HCT116 (cell line): ENCODE results near the gene ADAM10. TPM values are rescaled to one million over a fixed set of nuclear protein-coding genes. Genes with fewer than 3 reads are reported as not detected.

Experiments
- ATAC-seq: fragments of 200-7000 bp; cut with Tn5 transposase; 2 replicates; pipeline ENCODE4 v1.9.1; 2020; ENCODE audit warnings: mild to moderate bottlenecking, moderate library complexity
- BruUV-seq: library from RNA; stranded (reverse); fragments of 400-500 nt; replicated peaks from 2 replicates; lab custom pipeline; 2021; lab: Mats Ljungman, UMichigan
- CTCF ChIA-PET: fragments of 300-600 bp; sonication (Branson Sonifier 250); formaldehyde crosslinking; loops from one replicate; lab custom pipeline; 2021; ENCODE audit warnings: antibody characterized with exemption; lab: Charles Lee
- POLR2A ChIA-PET: fragments of 300-600, 350-600 bp; sonication (Branson Sonifier 250); formaldehyde crosslinking; loops from one replicate; lab custom pipeline; 2021; ENCODE audit warnings: antibody characterized with exemption; lab: Charles Lee
- RAD21 ChIA-PET, 2 experiments: fragments of 300-600 bp; sonication (Branson Sonifier 250); formaldehyde crosslinking; loops; one replicate each; lab custom pipeline; 2023; ENCODE audit warnings: low total read pairs in 2 of 2; ENCODE audit not compliant: uncharacterized antibody in 2 of 2, unreplicated experiment in 2 of 2, low non-redundant PET in 1 of 2; lab: Charles Lee
- DNase-seq: peaks from one replicate; pipeline ENCODE4 v3.0.0-alpha.2; 2010; ENCODE audit warnings: low read depth, low spot score
- H2AFZ ChIP-seq: fragments of 200-600 bp; shearing (Covaris generic), sonication (generic); 2 replicates; pipeline ENCODE4 v1.6.1; 2017; ENCODE audit warnings: low read depth, mixed run types, mixed read lengths, antibody characterized with exemption, low read length; ENCODE audit not compliant: poor library complexity, severe bottlenecking
- H3K27ac ChIP-seq: 2 replicates; pipeline ENCODE4 v1.5.1; 2012; ENCODE audit warnings: low read depth, low read length
- H3K27me3 ChIP-seq: fragments of 200-600 bp; sonication (generic); 2 replicates; pipeline ENCODE4 v1.6.1; 2016; ENCODE audit warnings: mixed run types, low read length, mixed read lengths; ENCODE audit not compliant: insufficient read depth
- H3K36me3 ChIP-seq, 2 experiments: fragments of 200-500 bp in 1 of 2; fragments of 200-600 bp in 1 of 2; sonication (Bioruptor generic) in 1 of 2; sonication (generic) in 1 of 2; 2 replicates each; pipeline versions ENCODE4 v1.5.1 to v1.6.1; 2014 to 2016; ENCODE audit warnings: low read length in 2 of 2, inconsistent platforms in 1 of 2, mixed read lengths in 1 of 2, mixed run types in 1 of 2; ENCODE audit not compliant: insufficient read depth in 2 of 2, control insufficient read depth in 1 of 2
- H3K4me1 ChIP-seq, 2 experiments: fragments of 200-600 bp in 1 of 2; sonication (generic) in 1 of 2; 2 replicates each; pipeline versions ENCODE4 v1.5.1 to v1.6.1; 2012 to 2017; ENCODE audit warnings: low read length in 2 of 2, inconsistent platforms in 1 of 2, mild to moderate bottlenecking in 1 of 2, mixed read lengths in 1 of 2, mixed run types in 1 of 2, moderate library complexity in 1 of 2; ENCODE audit not compliant: insufficient read depth in 2 of 2, control insufficient read depth in 1 of 2
- H3K4me2 ChIP-seq: fragments of 200-600 bp; sonication (generic); 2 replicates; pipeline ENCODE4 v1.6.1; 2017; ENCODE audit warnings: mixed run types, low read length, mixed read lengths
- H3K4me3 ChIP-seq, 2 experiments: fragments of 200-600 bp in 1 of 2; sonication (generic) in 1 of 2; replicated peaks in 1 of 2; 2 replicates each; pipeline ENCODE4 v1.5.1; 2011 to 2016; ENCODE audit warnings: low read length in 2 of 2, control low read depth in 1 of 2, low read depth in 1 of 2, mild to moderate bottlenecking in 1 of 2, mixed read lengths in 1 of 2, mixed run types in 1 of 2
- H3K79me2 ChIP-seq: fragments of 200-600 bp; sonication (generic); 2 replicates; pipeline ENCODE4 v1.6.1; 2017; ENCODE audit warnings: mild to moderate bottlenecking, mixed run types, low read length, moderate library complexity, mixed read lengths; ENCODE audit not compliant: insufficient read depth
- H3K9ac ChIP-seq: fragments of 200-600 bp; sonication (generic); 2 replicates; pipeline ENCODE4 v1.6.1; 2016; ENCODE audit warnings: low read length, mixed read lengths
- H3K9me2 ChIP-seq: fragments of 200-600 bp; sonication (generic), shearing (Covaris generic); 2 replicates; pipeline ENCODE4 v1.6.1; 2017; ENCODE audit warnings: mixed run types, mild to moderate bottlenecking, moderate library complexity; ENCODE audit not compliant: insufficient read depth
- H3K9me3 ChIP-seq, 2 experiments: fragments of 200-500 bp in 1 of 2; fragments of 200-600 bp in 1 of 2; sonication (Bioruptor generic) in 1 of 2; sonication (generic) in 1 of 2; 2 replicates each; pipeline ENCODE4 v1.6.1; 2014 to 2017; ENCODE audit warnings: low read length in 2 of 2, mixed read lengths in 2 of 2, inconsistent platforms in 1 of 2, low read depth in 1 of 2, mild to moderate bottlenecking in 1 of 2, mixed run types in 1 of 2, moderate library complexity in 1 of 2; ENCODE audit not compliant: control insufficient read depth in 1 of 2, insufficient read depth in 1 of 2
- H4K20me1 ChIP-seq: fragments of 200-600 bp; sonication (generic), shearing (Covaris generic); 2 replicates; pipeline ENCODE4 v1.6.1; 2017; ENCODE audit warnings: mixed run types, mild to moderate bottlenecking, moderate library complexity; ENCODE audit not compliant: insufficient read depth
- ATF3 ChIP-seq: IDR thresholded peaks from 2 replicates; pipeline ENCODE4 v1.6.1; 2012
- CBX3 ChIP-seq: IDR thresholded peaks from 2 replicates; pipeline ENCODE4 v1.6.1; 2012; ENCODE audit warnings: low read depth
- CEBPB ChIP-seq: IDR thresholded peaks from 2 replicates; pipeline ENCODE4 v1.6.1; 2012; ENCODE audit warnings: low read depth
- CTCF ChIP-seq, 3 experiments: fragments of 200-600 bp in 1 of 3; sonication (generic) in 1 of 3; IDR thresholded peaks in 2 of 3; conservative IDR thresholded peaks in 1 of 3; 2 replicates each; pipeline ENCODE4 v1.5.1; 2012 to 2017; ENCODE audit warnings: low read depth in 2 of 3, low read length in 2 of 3, antibody characterized with exemption in 1 of 3, borderline replicate concordance in 1 of 3, control low read depth in 1 of 3, mild to moderate bottlenecking in 1 of 3, mixed read lengths in 1 of 3, mixed run types in 1 of 3, moderate library complexity in 1 of 3; ENCODE audit not compliant: insufficient read depth in 1 of 3
- EGR1 ChIP-seq: IDR thresholded peaks from 2 replicates; pipeline ENCODE4 v1.6.1; 2012; ENCODE audit warnings: low read depth
- ELF1 ChIP-seq: IDR thresholded peaks from 2 replicates; pipeline ENCODE4 v1.6.1; 2012; ENCODE audit warnings: low read depth, borderline replicate concordance
- EZH2 ChIP-seq: fragments of 200-600 bp; sonication (generic); IDR thresholded peaks from 2 replicates; pipeline ENCODE4 v1.6.1; 2017; ENCODE audit warnings: antibody characterized with exemption, mixed run types
- EZH2phosphoT487 ChIP-seq: fragments of 200-600 bp; IDR thresholded peaks from 2 replicates; pipeline ENCODE4 v1.6.1; 2018; ENCODE audit warnings: antibody characterized with exemption, borderline replicate concordance
- FOSL1 ChIP-seq: IDR thresholded peaks from 2 replicates; pipeline ENCODE4 v1.6.1; 2012; ENCODE audit warnings: low read depth
- JUND ChIP-seq: IDR thresholded peaks from 2 replicates; pipeline ENCODE4 v1.6.1; 2012
- MAX ChIP-seq: IDR thresholded peaks from 2 replicates; pipeline ENCODE4 v1.6.1; 2012
- POLR2A ChIP-seq: IDR thresholded peaks from 2 replicates; pipeline ENCODE4 v1.7.0; 2011; ENCODE audit warnings: borderline replicate concordance; ENCODE audit not compliant: insufficient read depth, insufficient read length; ENCODE audit errors: extremely low read depth
- POLR2AphosphoS5 ChIP-seq: IDR thresholded peaks from 2 replicates; pipeline ENCODE4 v1.6.1; 2011; ENCODE audit warnings: mild to moderate bottlenecking, low read depth, low read length, moderate library complexity
- RAD21 ChIP-seq: IDR thresholded peaks from 2 replicates; pipeline ENCODE4 v1.6.1; 2012; ENCODE audit warnings: low read depth, mild to moderate bottlenecking
- REST ChIP-seq: IDR thresholded peaks from 2 replicates; pipeline ENCODE4 v1.6.1; 2012; ENCODE audit warnings: low read depth
- SIN3A ChIP-seq: IDR thresholded peaks from 2 replicates; pipeline ENCODE4 v1.6.1; 2012; ENCODE audit warnings: low read depth
- TCF7L2 ChIP-seq: IDR thresholded peaks from 2 replicates; pipeline ENCODE4 v1.7.0; 2011; ENCODE audit warnings: borderline replicate concordance, inconsistent platforms; ENCODE audit not compliant: insufficient read depth, insufficient read length; ENCODE audit errors: extremely low read depth
- YY1 ChIP-seq: IDR thresholded peaks from 2 replicates; pipeline ENCODE4 v1.6.1; 2011; ENCODE audit warnings: low read length, low read depth, moderate library complexity, mild to moderate bottlenecking; ENCODE audit not compliant: insufficient replicate concordance; ENCODE audit errors: extremely low read depth
- ZBTB33 ChIP-seq: IDR thresholded peaks from 2 replicates; pipeline ENCODE4 v1.6.1; 2011; ENCODE audit warnings: mild to moderate bottlenecking, low read length, moderate library complexity; ENCODE audit not compliant: insufficient replicate concordance; ENCODE audit errors: extremely low read depth
- ZNF274 ChIP-seq: fragments of 200-500 bp; sonication (Bioruptor generic); IDR thresholded peaks from 2 replicates; pipeline ENCODE4 v1.6.1; 2014; ENCODE audit warnings: mild to moderate bottlenecking, low read depth, low read length, inconsistent platforms
- intact Hi-C: fragments of 100-400 bp; cut with micrococcal nuclease; formaldehyde crosslinking; loops from 2 replicates; pipeline ENCODE4 v1.10.0; 2022
- total RNA-seq: library from RNA; stranded (reverse); gene quantifications from one replicate; pipeline ENCODE4 v1.2.1, GENCODE V29; 2021; ENCODE audit not compliant: unreplicated experiment

The ADAM10 gene
- total RNA-seq, 1 experiment from 2014 or later: 158 TPM

DNA sequence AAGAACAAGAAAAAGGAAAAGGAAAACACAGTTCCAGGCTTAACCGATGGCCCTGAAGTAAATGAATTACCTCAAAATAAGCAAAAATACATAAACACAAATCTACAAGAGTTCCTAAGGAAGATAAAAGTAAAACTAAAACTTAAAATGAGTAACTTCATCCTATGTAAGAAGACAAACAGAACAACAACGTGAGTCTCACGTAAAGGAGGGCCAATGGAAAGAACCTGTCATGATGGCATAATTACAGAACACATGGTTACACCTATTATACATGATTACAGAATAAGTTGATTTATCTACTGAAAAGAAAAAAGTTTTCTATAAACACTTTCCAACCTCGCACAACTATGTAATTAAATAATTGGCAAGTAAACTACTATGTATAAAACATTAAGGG lies 42.1 kb downstream of the ADAM10 start:
- BruUV-seq: no TSS peak
- Histone ChIP-seq H2AFZ (no peak overlapping the region), H3K9me2 (no peaks in the 10 kb centered on the region), H3K9me3 (no peaks in the 10 kb centered on the region), H3K4me3 (no peak overlapping the region), H3K27me3 (no peaks in the 10 kb centered on the region), H3K27ac (no peak overlapping the region), H3K4me2 (no peak overlapping the region), H3K4me1 (peaks cover 0 to 9% of the 10 kb centered on the region in 2 experiments; a peak in 1 of 4 replicates), H3K36me3 (no peaks in the 10 kb centered on the region), H3K9ac (no peak overlapping the region), H3K79me2 (peaks cover 44% of the 10 kb centered on the region), H4K20me1 (0 out of 2 replicates have a peak, but pooled peaks cover 3% of the 10 kb centered on the region)
- POLR2A ChIA-PET: no interaction called here
- CTCF ChIA-PET: no interaction called here
- RAD21 ChIA-PET: no interaction called here
- no peak for TF ChIP-seq POLR2AphosphoS5
- no peak for TF ChIP-seq ELF1
- TF ChIP-seq CTCF (IDR thresholded peaks at IDR 0.05 in 2 of 3, conservative IDR thresholded peaks at IDR 0.05 in 1 of 3; ENCODE audit: borderline replicate concordance in 1 of 3, insufficient read depth in 1 of 3, low read depth in 2 of 3, low read length in 2 of 3): no peak
- TF ChIP-seq RAD21: no peak
- TF ChIP-seq ZNF274: no peak
- no peak for TF ChIP-seq CBX3
- TF ChIP-seq ZBTB33: no peak
- no peak for TF ChIP-seq SIN3A
- no peak for TF ChIP-seq FOSL1
- no peak for TF ChIP-seq REST
- no peak for TF ChIP-seq EZH2phosphoT487
- no peak for TF ChIP-seq POLR2A
- TF ChIP-seq TCF7L2: no peak
- no peak for TF ChIP-seq EGR1
- no peak for TF ChIP-seq MAX
- TF ChIP-seq EZH2: no peak
- no peak for TF ChIP-seq ATF3
- no peak for TF ChIP-seq JUND
- no peak for TF ChIP-seq YY1
- no peak for TF ChIP-seq CEBPB
- ATAC-seq (no peak), DNase-seq (no peak)
- intact Hi-C loops: no loop called here
